ENCODE results near the gene RNF19B.
A peak's percentile ranks its signal among the peaks of the same experiment; 100 is the strongest.

RNF19B gene

GRCh38 chr1:32958827-32959226, 5.8 kb downstream of the RNF19B start:
- peaks cover 76 to 100% (median 93%) of the 10 kb centered on the region in 11 experiments for H4K20me1 ChIP-seq
- H3K4me3 ChIP-seq: peak overlapping the region in 6 of 10 experiments; percentile 6 to 29 (median 22); a peak in 10 of 20 replicates
- H3K27ac ChIP-seq: peak overlapping the region in 8 of 11 experiments; percentile 54 to 95 (median 92); a peak in 16 of 22 replicates
- no peaks in the 10 kb centered on the region for H3K9me3 ChIP-seq (replicated peaks in 1 of 11)
- peak overlapping the region; percentile 87 to 100 (median 97) for H3K4me2 ChIP-seq
- H3K27me3 ChIP-seq: no peaks in the 10 kb centered on the region
- peaks cover 26 to 68% (median 55%) of the 10 kb centered on the region in 11 experiments for H3K36me3 ChIP-seq
- peak overlapping the region in 8 of 11 experiments; percentile 25 to 97 (median 71); a peak in 10 of 22 replicates for H3K9ac ChIP-seq
- TF ChIP-seq Cebpa-rat (IDR thresholded peaks at IDR 0.05): no peak
- H3K4me1 ChIP-seq: peaks cover 55 to 82% (median 65%) of the 10 kb centered on the region in 10 experiments

GRCh38 chr1:32957017-32957416, 7.6 kb downstream of the RNF19B start:
- Histone ChIP-seq H3K9me3 (replicated peaks in 1 of 11) (no peaks in the 10 kb centered on the region), H3K4me3 (no peak overlapping the region), H3K36me3 (peaks cover 32 to 76% (median 70%) of the 10 kb centered on the region in 11 experiments), H4K20me1 (peaks cover 77 to 100% (median 93%) of the 10 kb centered on the region in 11 experiments), H3K4me1 (peaks cover 61 to 96% (median 67%) of the 10 kb centered on the region in 10 experiments), H3K4me2 (peak overlapping the region; percentile 5 to 100 (median 95)), H3K27ac (peak overlapping the region in 2 of 11 experiments; percentile 13 to 92; a peak in 3 of 22 replicates), H3K9ac (no peak overlapping the region), H3K27me3 (no peaks in the 10 kb centered on the region)
- TF ChIP-seq Cebpa-rat (IDR thresholded peaks at IDR 0.05): no peak

GRCh38 chr1:32954168-32954567, 10.4 kb downstream of the RNF19B start:
- Histone ChIP-seq H3K4me2 (peak overlapping the region in 6 of 11 experiments; percentile 13 to 42 (median 24); a peak in 6 of 22 replicates), H3K4me3 (no peak overlapping the region), H3K27ac (no peak overlapping the region), H3K9ac (no peak overlapping the region), H3K9me3 (replicated peaks in 1 of 11) (no peaks in the 10 kb centered on the region), H4K20me1 (peaks cover 91 to 100% (median 100%) of the 10 kb centered on the region in 11 experiments), H3K36me3 (peaks cover 38 to 100% (median 96%) of the 10 kb centered on the region in 11 experiments), H3K27me3 (no peaks in the 10 kb centered on the region), H3K4me1 (peaks cover 45 to 90% (median 64%) of the 10 kb centered on the region in 10 experiments)
- no peak for TF ChIP-seq Cebpa-rat (IDR thresholded peaks at IDR 0.05)

- no peak for TF ChIP-seq Cebpa-rat (IDR thresholded peaks at IDR 0.05)
- Histone ChIP-seq H3K27me3 (no peaks in the 10 kb centered on the region), H3K9me3 (replicated peaks in 1 of 11) (no peaks in the 10 kb centered on the region), H3K4me2 (peak overlapping the region in 6 of 11 experiments; percentile 13 to 42 (median 22); a peak in 6 of 22 replicates), H3K4me3 (no peak overlapping the region), H3K36me3 (peaks cover 43 to 100% (median 95%) of the 10 kb centered on the region in 11 experiments), H3K9ac (no peak overlapping the region), H4K20me1 (peaks cover 90 to 100% (median 100%) of the 10 kb centered on the region in 11 experiments), H3K27ac (no peak overlapping the region), H3K4me1 (peaks cover 38 to 90% (median 57%) of the 10 kb centered on the region in 10 experiments)
These were observed 11.1 kb downstream of the RNF19B start for GRCh38 chr1:32953495-32953894.

GRCh38 chr1:32949519-32949918, 15.1 kb downstream of the RNF19B start:
- no peak overlapping the region for H3K4me3 ChIP-seq
- H3K36me3 ChIP-seq: peaks cover 59 to 100% (median 97%) of the 10 kb centered on the region in 11 experiments
- TF ChIP-seq Cebpa-rat (IDR thresholded peaks at IDR 0.05): no peak
- H3K4me1 ChIP-seq: peaks cover 15 to 52% (median 32%) of the 10 kb centered on the region in 10 experiments
- H3K4me2 ChIP-seq: peak overlapping the region in 2 of 11 experiments; percentile 17 to 45; a peak in 1 of 22 replicates
- H3K27ac ChIP-seq: no peak overlapping the region
- H4K20me1 ChIP-seq: peaks cover 81 to 100% (median 99%) of the 10 kb centered on the region in 11 experiments
- H3K9me3 ChIP-seq (replicated peaks in 1 of 11): no peaks in the 10 kb centered on the region
- H3K27me3 ChIP-seq: no peaks in the 10 kb centered on the region
- H3K9ac ChIP-seq: no peak overlapping the region

GRCh38 chr1:32948905-32949304, 15.7 kb downstream of the RNF19B start:
- Histone ChIP-seq H3K27ac (no peak overlapping the region), H3K36me3 (peaks cover 63 to 100% (median 97%) of the 10 kb centered on the region in 11 experiments), H3K9me3 (replicated peaks in 1 of 11) (no peaks in the 10 kb centered on the region), H3K4me3 (no peak overlapping the region), H3K4me2 (no peak overlapping the region), H3K9ac (no peak overlapping the region), H3K27me3 (no peaks in the 10 kb centered on the region), H3K4me1 (peaks cover 9 to 46% (median 29%) of the 10 kb centered on the region in 10 experiments), H4K20me1 (peaks cover 75 to 100% (median 99%) of the 10 kb centered on the region in 11 experiments)
- TF ChIP-seq Cebpa-rat (IDR thresholded peaks at IDR 0.05): no peak

GRCh38 chr1:32948390-32948722, 16.3 kb downstream of the RNF19B start:
- Histone ChIP-seq H3K4me2 (no peak overlapping the region), H4K20me1 (peaks cover 69 to 100% (median 99%) of the 10 kb centered on the region in 11 experiments), H3K9ac (no peak overlapping the region), H3K27ac (no peak overlapping the region), H3K4me3 (no peak overlapping the region), H3K36me3 (peaks cover 69 to 100% (median 97%) of the 10 kb centered on the region in 11 experiments), H3K27me3 (no peaks in the 10 kb centered on the region), H3K9me3 (replicated peaks in 1 of 11) (no peaks in the 10 kb centered on the region), H3K4me1 (peaks cover 4 to 41% (median 26%) of the 10 kb centered on the region in 10 experiments; a peak in 19 of 20 replicates)
- no peak for TF ChIP-seq Cebpa-rat (IDR thresholded peaks at IDR 0.05)

GRCh38 chr1:32947669-32948389, 16.8 kb downstream of the RNF19B start:
- Histone ChIP-seq H3K27me3 (no peaks in the 10 kb centered on the region), H3K36me3 (peaks cover 74 to 100% (median 97%) of the 10 kb centered on the region in 11 experiments), H3K4me1 (peaks cover 4 to 41% (median 26%) of the 10 kb centered on the region in 10 experiments; a peak in 17 of 20 replicates), H3K9me3 (replicated peaks in 1 of 11) (no peaks in the 10 kb centered on the region), H4K20me1 (peaks cover 64 to 100% (median 99%) of the 10 kb centered on the region in 11 experiments), H3K27ac (no peak overlapping the region), H3K4me2 (no peak overlapping the region), H3K4me3 (no peak overlapping the region), H3K9ac (no peak overlapping the region)
- TF ChIP-seq Cebpa-rat (IDR thresholded peaks at IDR 0.05): no peak

GRCh38 chr1:32946413-32946812, 18.2 kb downstream of the RNF19B start:
- Histone ChIP-seq H3K9ac (no peak overlapping the region; a peak in 1 of 22 replicates), H3K4me2 (peak overlapping the region in 3 of 11 experiments; percentile 4 to 13 (median 6); a peak in 3 of 22 replicates), H3K36me3 (peaks cover 81 to 100% (median 98%) of the 10 kb centered on the region in 11 experiments), H3K4me3 (no peak overlapping the region), H3K4me1 (peaks cover 4 to 51% (median 24%) of the 10 kb centered on the region in 10 experiments; a peak in 17 of 20 replicates), H3K9me3 (replicated peaks in 1 of 11) (no peaks in the 10 kb centered on the region), H3K27ac (no peak overlapping the region), H4K20me1 (peaks cover 50 to 100% (median 97%) of the 10 kb centered on the region in 11 experiments), H3K27me3 (no peaks in the 10 kb centered on the region)
- TF ChIP-seq Cebpa-rat (IDR thresholded peaks at IDR 0.05): no peak
